Effector memory CD8-positive, alpha-beta T cell (primary cell): ENCODE results near the gene QRICH2.
"Not testable (repeated sequence)": the region's sequence is repeated elsewhere in the genome, so short reads cannot be mapped to it uniquely, and the experiment has no call there.

Experiments
- ATAC-seq: fragments of 150-1000 bp; cut with Tn5 transposase; replicated peaks from 2 replicates; pipeline ENCODE4 v1.10.0; 2021; ENCODE audit warnings: mild to moderate bottlenecking, moderate library complexity
- DNase-seq, 3 experiments: peaks; one replicate each; pipeline ENCODE4 v3.0.0; 2021
- H3K27ac Mint-ChIP-seq, 2 donors: one replicate each; pipeline ENCODE4 v1.8.0; 2022; ENCODE audit warnings: mild to moderate bottlenecking in 2 of 2, mixed read lengths in 2 of 2, moderate library complexity in 2 of 2
- H3K27me3 Mint-ChIP-seq, 2 donors: one replicate each; pipeline ENCODE4 v1.8.0; 2022; ENCODE audit warnings: mixed read lengths in 2 of 2
- H3K36me3 Mint-ChIP-seq: one replicate; pipeline ENCODE4 v1.8.0; 2022; ENCODE audit warnings: mild to moderate bottlenecking, moderate library complexity, mixed read lengths; ENCODE audit not compliant: insufficient read depth
- H3K4me1 Mint-ChIP-seq, 2 donors: one replicate each; pipeline ENCODE4 v1.8.0; 2022; ENCODE audit warnings: low read depth in 2 of 2, mixed read lengths in 2 of 2
- H3K4me3 Mint-ChIP-seq, 2 donors: one replicate each; pipeline ENCODE4 v1.8.0; 2022; ENCODE audit warnings: mild to moderate bottlenecking in 2 of 2, mixed read lengths in 2 of 2, moderate library complexity in 2 of 2
- H3K9me3 Mint-ChIP-seq, 2 donors: one replicate each; pipeline ENCODE4 v1.8.0; 2022; ENCODE audit warnings: mixed read lengths in 2 of 2

The QRICH2 gene

GRCh38 chr17:76262732-76263344, 45.2 kb downstream of the QRICH2 start:
- DNase-seq (no peak), ATAC-seq (no peak)
- Mint-ChIP-seq H3K36me3 (peaks cover 33% of the 10 kb centered on the region), H3K9me3 (no peaks in the 10 kb centered on the region), H3K4me3 (peak overlapping the region; percentile 56 to 63), H3K4me1 (peaks cover 28 to 35% of the 10 kb centered on the region in 2 donors), H3K27me3 (no peaks in the 10 kb centered on the region), H3K27ac (peak overlapping the region; percentile 77 to 95)

GRCh38 chr17:76261421-76262215, 46.5 kb downstream of the QRICH2 start:
- DNase-seq (no peak), ATAC-seq (no peak)
- H3K27ac Mint-ChIP-seq = peak overlapping the region in 1 of 2 donors; percentile 95
- peaks cover 0 to 2% of the 10 kb centered on the region in 2 donors for H3K9me3 Mint-ChIP-seq
- peaks cover 22 to 29% of the 10 kb centered on the region in 2 donors for H3K4me1 Mint-ChIP-seq
- no peaks in the 10 kb centered on the region for H3K27me3 Mint-ChIP-seq
- peaks cover 21% of the 10 kb centered on the region for H3K36me3 Mint-ChIP-seq
- no peak overlapping the region for H3K4me3 Mint-ChIP-seq

DNA sequence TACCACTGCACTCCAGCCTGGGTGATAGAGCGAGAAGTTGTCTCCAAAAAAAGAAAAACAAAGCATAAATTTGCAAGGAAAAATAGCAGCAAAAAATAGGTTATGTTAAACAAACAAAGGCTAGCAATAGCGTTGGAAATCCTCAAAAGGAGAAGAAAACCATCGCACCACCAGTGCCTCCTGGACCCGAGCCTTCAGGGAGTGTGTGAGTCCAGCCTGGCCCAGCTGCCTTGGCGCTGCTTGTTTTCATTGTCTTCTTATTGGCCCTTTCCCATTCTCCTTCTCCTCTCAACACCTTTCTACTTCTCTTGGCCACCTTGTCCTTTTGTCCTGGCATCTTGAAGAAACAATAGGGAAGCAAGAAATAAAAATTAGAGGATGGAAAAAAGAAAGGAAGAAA, 47.4 kb downstream of the QRICH2 start:
- DNase-seq (no peak), ATAC-seq (no peak)
- no peak overlapping the region for H3K4me3 Mint-ChIP-seq
- peaks cover 21 to 28% of the 10 kb centered on the region in 2 donors for H3K4me1 Mint-ChIP-seq
- no peak overlapping the region for H3K27ac Mint-ChIP-seq
- peaks cover 0 to 2% of the 10 kb centered on the region in 2 donors for H3K9me3 Mint-ChIP-seq
- H3K36me3 Mint-ChIP-seq = peaks cover 11% of the 10 kb centered on the region
- H3K27me3 Mint-ChIP-seq = no peaks in the 10 kb centered on the region

DNA sequence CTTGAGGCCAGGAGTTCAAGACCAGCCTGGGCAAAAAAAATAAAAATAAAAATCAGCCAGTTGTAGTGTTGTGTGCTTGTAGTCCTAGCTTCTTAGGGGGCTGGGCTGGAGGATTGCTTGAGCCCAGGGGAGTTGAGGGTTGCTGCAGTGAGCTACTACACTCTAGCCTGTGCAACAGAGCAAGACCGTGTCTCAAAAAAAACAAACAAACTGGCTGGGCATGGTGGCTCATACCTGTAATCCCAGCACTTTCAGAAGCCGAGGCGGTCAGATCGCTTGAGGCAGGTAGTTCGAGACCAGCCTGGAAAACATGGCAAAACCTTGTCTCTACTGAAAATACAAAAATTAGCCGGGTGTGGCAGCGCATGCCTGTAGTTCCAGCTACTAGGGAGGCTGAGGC, 47.9 kb downstream of the QRICH2 start:
- peaks cover 9% of the 10 kb centered on the region for H3K36me3 Mint-ChIP-seq
- H3K27ac Mint-ChIP-seq = no peak overlapping the region
- H3K4me1 Mint-ChIP-seq = peaks cover 25 to 32% of the 10 kb centered on the region in 2 donors
- no peak for DNase-seq
- no peaks in the 10 kb centered on the region for H3K27me3 Mint-ChIP-seq
- H3K9me3 Mint-ChIP-seq = peaks cover 0 to 2% of the 10 kb centered on the region in 2 donors
- ATAC-seq = no peak
- H3K4me3 Mint-ChIP-seq = no peak overlapping the region

DNA sequence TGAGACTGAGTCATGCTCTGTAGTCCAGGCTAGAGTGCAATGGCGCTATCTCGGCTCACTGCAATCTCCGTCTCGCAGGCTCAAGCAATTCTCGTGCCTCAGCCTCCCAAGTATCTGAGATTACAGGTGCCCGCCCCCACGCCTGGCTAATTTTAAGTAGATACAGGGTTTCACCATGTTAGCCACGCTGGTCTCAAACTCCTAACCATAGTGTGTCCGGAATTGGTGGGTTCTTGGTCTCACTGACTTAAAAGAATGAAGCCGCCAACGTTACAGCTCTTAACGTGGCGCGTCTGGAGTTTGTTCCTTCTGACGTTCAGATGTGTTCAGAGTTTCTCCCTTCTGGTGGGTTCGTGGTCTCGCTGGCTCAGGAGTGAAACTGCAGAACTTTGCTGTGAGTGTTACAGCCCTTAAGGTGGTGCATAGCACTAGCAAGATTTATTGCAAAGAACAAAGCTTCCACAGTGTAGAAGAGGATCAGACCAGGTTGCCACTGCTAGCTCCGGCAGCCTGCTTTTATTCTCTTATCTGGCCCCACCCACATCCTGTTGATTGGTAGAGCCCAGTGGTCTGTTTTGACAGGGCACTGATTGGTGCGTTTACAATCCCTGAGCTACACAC, 51.5 kb downstream of the QRICH2 start:
- peak overlapping the region; percentile 72 to 73 for H3K27ac Mint-ChIP-seq
- H3K4me1 Mint-ChIP-seq = peaks cover 21 to 25% of the 10 kb centered on the region in 2 donors
- DNase-seq (peak in 1 of 3 experiments; percentile 56), ATAC-seq (peak; percentile 82)
- not testable (repeated sequence) for H3K36me3 Mint-ChIP-seq, H3K27me3 Mint-ChIP-seq, H3K9me3 Mint-ChIP-seq
- H3K4me3 Mint-ChIP-seq = peak overlapping the region; percentile 60 to 65

DNA sequence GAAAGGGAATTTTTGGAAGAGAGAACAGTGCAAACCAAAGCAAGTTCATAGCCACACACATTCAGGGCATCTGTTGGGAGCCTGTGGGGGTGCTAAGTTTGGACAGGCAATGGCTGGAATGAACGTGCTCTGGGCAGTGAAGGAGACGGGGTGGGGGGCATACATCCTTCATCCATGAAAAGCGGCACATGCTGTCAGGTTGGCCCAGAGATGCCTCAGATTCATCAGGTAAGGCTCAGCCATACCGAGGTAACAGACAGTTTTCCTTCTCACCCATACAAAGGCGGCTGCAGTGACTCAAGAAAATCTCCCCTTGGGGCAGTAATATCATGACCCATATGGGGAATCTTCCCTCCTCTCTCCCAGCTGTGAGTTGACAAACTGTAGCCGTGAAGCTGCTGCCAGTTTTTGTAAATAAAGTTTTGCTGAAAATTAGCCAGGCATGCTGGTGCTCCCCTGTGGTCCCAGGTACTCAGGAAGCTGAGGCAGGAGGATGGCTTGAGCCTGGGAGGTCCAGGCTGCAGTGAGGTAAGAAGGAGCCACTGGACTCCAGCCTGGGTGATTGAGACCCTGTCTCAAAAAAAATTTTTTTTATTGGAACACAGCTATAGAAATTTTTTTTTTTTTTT, 52.2 kb downstream of the QRICH2 start:
- no peak for DNase-seq
- no peak for ATAC-seq
- H3K4me1 Mint-ChIP-seq = peaks cover 24 to 28% of the 10 kb centered on the region in 2 donors
- peaks cover 0 to 2% of the 10 kb centered on the region in 2 donors for H3K9me3 Mint-ChIP-seq
- peaks cover 6% of the 10 kb centered on the region for H3K36me3 Mint-ChIP-seq
- H3K27me3 Mint-ChIP-seq = no peaks in the 10 kb centered on the region
- H3K27ac Mint-ChIP-seq = peak overlapping the region in 1 of 2 donors; percentile 73
- H3K4me3 Mint-ChIP-seq = peak overlapping the region; percentile 60 to 65

- Mint-ChIP-seq H3K36me3 (peaks cover 6% of the 10 kb centered on the region), H3K9me3 (peaks cover 0 to 2% of the 10 kb centered on the region in 2 donors), H3K27ac (no peak overlapping the region), H3K4me1 (peaks cover 24 to 28% of the 10 kb centered on the region in 2 donors), H3K4me3 (no peak overlapping the region), H3K27me3 (no peaks in the 10 kb centered on the region)
- ATAC-seq (no peak), DNase-seq (no peak)
These were observed 53.8 kb downstream of the QRICH2 start for GRCh38 chr17:76254275-76254674.

DNA sequence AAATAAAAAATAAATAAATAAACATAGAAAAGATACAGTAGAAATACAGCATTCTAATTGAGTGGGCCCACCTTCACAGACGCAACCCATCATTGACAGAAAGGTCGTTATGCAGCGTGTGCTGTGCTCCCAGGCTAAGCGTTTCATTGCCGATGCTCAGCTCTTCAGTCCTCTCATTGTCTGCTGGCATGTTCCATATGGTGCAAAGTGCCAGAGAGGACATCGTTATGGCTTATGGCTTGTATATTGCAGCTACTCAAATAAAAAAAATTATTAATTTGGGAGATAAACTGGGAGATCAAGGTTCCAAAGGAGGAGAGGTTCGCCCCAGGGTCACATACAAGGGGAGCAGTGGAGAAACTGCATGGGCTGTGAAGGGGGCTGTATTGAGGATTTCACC, 54.2 kb downstream of the QRICH2 start:
- no peak for ATAC-seq
- Mint-ChIP-seq H3K4me1 (peaks cover 24 to 28% of the 10 kb centered on the region in 2 donors), H3K9me3 (peaks cover 0 to 2% of the 10 kb centered on the region in 2 donors), H3K4me3 (no peak overlapping the region), H3K27ac (no peak overlapping the region), H3K36me3 (peaks cover 6% of the 10 kb centered on the region), H3K27me3 (no peaks in the 10 kb centered on the region)
- no peak for DNase-seq

DNA sequence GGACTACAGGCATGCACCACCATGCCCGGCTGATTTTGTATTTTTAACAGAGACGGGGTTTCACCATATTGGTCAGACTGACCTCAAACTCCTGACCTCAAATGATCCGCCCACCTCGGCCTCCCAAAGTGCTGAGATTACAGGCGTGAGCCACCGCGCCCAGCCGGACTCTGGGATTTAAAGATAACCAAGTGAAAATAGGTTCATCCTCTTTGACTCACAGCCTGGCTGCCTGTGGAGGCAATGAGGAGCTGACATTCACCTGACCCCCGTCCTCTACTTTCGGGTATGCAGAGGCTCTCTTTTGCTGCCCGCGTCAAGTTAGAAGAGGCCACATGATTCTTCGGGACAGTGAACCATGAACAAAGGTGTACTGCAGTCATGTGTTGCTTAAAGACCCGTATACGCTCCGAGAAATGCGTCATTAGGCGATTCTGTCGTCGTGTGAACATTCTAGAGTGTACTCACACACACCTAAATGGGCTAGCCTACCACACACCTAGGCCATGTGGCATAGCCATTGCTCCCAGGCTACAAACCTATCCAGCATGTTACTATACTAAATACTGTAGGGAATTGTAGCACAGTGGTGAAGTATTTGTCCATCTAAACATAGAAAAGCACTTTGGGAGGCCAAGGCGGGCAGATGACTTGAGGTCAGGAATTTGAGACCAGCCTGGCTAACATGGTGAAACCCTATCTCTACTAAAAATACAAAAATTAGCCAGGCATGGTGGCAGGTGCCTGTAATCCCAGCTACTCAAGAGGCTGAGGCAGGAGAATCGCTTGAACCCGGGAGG, 54.9 kb downstream of the QRICH2 start:
- H3K4me1 Mint-ChIP-seq = peaks cover 24 to 28% of the 10 kb centered on the region in 2 donors
- not testable (repeated sequence) for H3K36me3 Mint-ChIP-seq, H3K27me3 Mint-ChIP-seq, DNase-seq, H3K9me3 Mint-ChIP-seq, ATAC-seq
- peak overlapping the region; percentile 90 to 91 for H3K27ac Mint-ChIP-seq
- peak overlapping the region; percentile 66 to 75 for H3K4me3 Mint-ChIP-seq

DNA sequence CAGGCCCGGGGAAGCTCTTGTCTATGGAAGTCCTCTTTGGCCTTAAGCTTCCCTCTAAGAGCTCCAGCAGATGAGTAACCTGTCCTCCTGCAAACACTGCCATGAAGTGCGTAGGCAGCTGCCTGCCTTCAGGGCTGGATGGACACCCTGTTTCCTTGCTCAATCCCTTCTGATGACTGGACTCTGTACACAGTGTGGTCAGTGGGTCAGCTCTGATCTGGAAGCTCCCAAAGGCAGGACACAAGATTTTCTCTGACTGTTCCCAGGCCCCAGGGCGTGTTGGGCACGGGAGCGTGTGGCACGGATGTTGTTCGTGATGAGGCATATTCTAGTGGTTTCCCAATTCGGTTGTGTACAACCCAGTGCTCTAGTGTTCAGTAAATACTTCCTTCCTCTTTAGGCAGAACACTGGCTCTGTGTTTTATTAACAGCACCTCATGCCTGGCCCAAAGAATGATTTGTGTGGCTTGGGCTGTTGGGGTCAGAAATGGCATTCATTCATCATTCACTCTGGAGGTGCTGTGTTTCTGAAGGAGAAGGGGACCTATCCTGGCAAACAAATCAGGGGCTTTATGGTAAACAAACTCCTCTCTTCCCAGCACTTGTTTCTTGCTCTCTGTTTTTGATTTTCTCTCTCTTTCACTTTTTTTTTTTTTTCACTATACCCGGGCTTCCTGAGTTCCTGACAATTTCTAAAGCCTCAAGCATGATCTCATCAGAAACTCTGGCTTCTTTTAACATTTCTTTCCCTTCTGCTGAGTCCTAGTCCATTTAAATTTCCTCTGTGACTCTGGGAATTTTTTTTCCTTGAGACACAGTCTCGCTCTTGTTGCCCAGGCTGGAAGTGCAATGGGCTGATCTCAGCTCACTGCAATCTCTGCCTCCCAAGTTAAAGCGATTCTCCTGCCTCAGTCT, 55.8 kb downstream of the QRICH2 start:
- peaks cover 24 to 30% of the 10 kb centered on the region in 2 donors for H3K4me1 Mint-ChIP-seq
- no peak for DNase-seq

DNA sequence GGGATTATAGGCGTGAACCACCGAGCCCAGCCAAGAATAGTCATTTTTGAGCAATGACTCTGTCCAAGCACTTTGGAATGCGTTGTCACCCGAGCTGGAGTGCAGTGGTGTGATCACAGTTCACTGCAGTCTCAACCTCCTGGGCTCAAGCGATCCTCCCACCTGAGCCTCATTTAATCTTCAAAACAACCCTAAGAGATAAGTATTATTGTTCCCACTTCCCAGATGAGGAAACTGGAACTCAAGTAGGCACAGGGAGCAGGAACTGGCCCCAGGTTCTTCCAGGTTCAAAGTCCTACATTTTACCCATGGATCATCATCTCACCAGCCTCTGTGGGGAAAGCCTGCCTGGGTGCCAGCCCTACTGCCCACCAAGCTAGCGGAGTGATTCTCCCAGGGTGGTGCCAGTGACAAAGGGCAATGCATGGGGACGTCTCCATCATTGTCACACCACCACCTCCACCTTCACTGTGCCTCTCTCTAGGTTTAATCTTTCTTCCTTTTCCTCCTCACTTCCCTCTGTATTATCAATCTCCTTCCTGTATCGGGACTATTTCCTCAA, 56.5 kb downstream of the QRICH2 start:
- ATAC-seq (no peak), DNase-seq (no peak)
- no peaks in the 10 kb centered on the region for H3K9me3 Mint-ChIP-seq
- H3K4me3 Mint-ChIP-seq = peak overlapping the region; percentile 66 to 75
- H3K36me3 Mint-ChIP-seq = peaks cover 6% of the 10 kb centered on the region
- no peaks in the 10 kb centered on the region for H3K27me3 Mint-ChIP-seq
- H3K4me1 Mint-ChIP-seq = peaks cover 21 to 27% of the 10 kb centered on the region in 2 donors
- peak overlapping the region; percentile 90 to 91 for H3K27ac Mint-ChIP-seq

More for the DNA sequence above, 55.8 kb downstream of the QRICH2 start:
- peaks cover 0 to 2% of the 10 kb centered on the region in 2 donors for H3K9me3 Mint-ChIP-seq
- H3K27ac Mint-ChIP-seq = peak overlapping the region; percentile 90 to 91
- peaks cover 6% of the 10 kb centered on the region for H3K36me3 Mint-ChIP-seq
- no peaks in the 10 kb centered on the region for H3K27me3 Mint-ChIP-seq
- peak; percentile 73 for ATAC-seq
- peak overlapping the region; percentile 66 to 75 for H3K4me3 Mint-ChIP-seq

GRCh38 chr17:76250141-76250540, 57.9 kb downstream of the QRICH2 start:
- Mint-ChIP-seq H3K27ac (no peak overlapping the region), H3K27me3 (no peaks in the 10 kb centered on the region), H3K4me1 (peaks cover 26 to 28% of the 10 kb centered on the region in 2 donors), H3K36me3 (peaks cover 6% of the 10 kb centered on the region), H3K4me3 (no peak overlapping the region), H3K9me3 (no peaks in the 10 kb centered on the region)
- no peak for ATAC-seq
- no peak for DNase-seq
